K562 (cell line): Measurements from ENCODE around the gene RILP. TPM values are rescaled to one million over a fixed set of nuclear protein-coding genes. Genes with fewer than 3 reads are reported as not detected.

ENCODE experiments used
- BCL6 ChIP-seq: fragments of 250-450 bp; sonication (Bioruptor Pico); IDR thresholded peaks from 2 replicates; pipeline ENCODE4 v1.4.0; 2020
- BCOR ChIP-seq: fragments of 450-650 bp; IDR thresholded peaks from 2 replicates; pipeline ENCODE4 v1.6.1; 2016
- CTCF ChIP-seq, 3 experiments: IDR thresholded peaks in 2 of 3; conservative IDR thresholded peaks in 1 of 3; 2 replicates each; pipeline ENCODE4 v1.5.1; 2011 to 2012; ENCODE audit warnings: low read length in 3 of 3, mild to moderate bottlenecking in 3 of 3, control low read depth in 2 of 3, improper control_type of control experiment in 1 of 3, inconsistent platforms in 1 of 3, low read depth in 1 of 3, mixed read lengths in 1 of 3, moderate library complexity in 1 of 3; ENCODE audit not compliant: insufficient read depth in 2 of 3
- ELF2 ChIP-seq: fragments of 250-450 bp; sonication (Bioruptor Pico); IDR thresholded peaks from 2 replicates; pipeline ENCODE4 v1.5.0; 2021; ENCODE audit warnings: mild to moderate bottlenecking
- HINFP ChIP-seq: fragments of 450-650 bp; conservative IDR thresholded peaks from 2 replicates; pipeline ENCODE4 v1.6.1; 2016; ENCODE audit warnings: missing genetic modification characterization, low read depth, mild to moderate bottlenecking, control low read depth, missing compliant biosample characterization
- HMBOX1 ChIP-seq: sonication (generic); IDR thresholded peaks from 2 replicates; pipeline ENCODE4 v1.6.1; 2016
- NRF1 ChIP-seq, 2 experiments: fragments of 450-650 bp; IDR thresholded peaks in 1 of 2; conservative IDR thresholded peaks in 1 of 2; 2 replicates each; pipeline ENCODE4 v1.6.1; 2014; ENCODE audit warnings: mild to moderate bottlenecking in 2 of 2
- RB1 ChIP-seq: fragments of 450-650 bp; IDR thresholded peaks from 2 replicates; pipeline ENCODE4 v1.6.1; 2017; ENCODE audit warnings: low read depth, mild to moderate bottlenecking
- RBFOX2 ChIP-seq: fragments of 200-400 bp; formaldehyde crosslinking; IDR thresholded peaks from 2 replicates; pipeline ENCODE4 v1.6.1; 2017; ENCODE audit warnings: low read depth, mild to moderate bottlenecking, low read length, moderate library complexity
- RBM22 ChIP-seq: fragments of 200-400 bp; formaldehyde crosslinking; IDR thresholded peaks from 2 replicates; pipeline ENCODE4 v1.6.1; 2018; ENCODE audit warnings: low read length, low read depth; ENCODE audit not compliant: poor library complexity, severe bottlenecking
- SAFB ChIP-seq: fragments of 200-400 bp; formaldehyde crosslinking; IDR thresholded peaks from 2 replicates; pipeline ENCODE4 v1.6.1; 2017; ENCODE audit warnings: low read depth, low read length, borderline replicate concordance
- SMARCA5 ChIP-seq: fragments of 450-650 bp; IDR thresholded peaks from 2 replicates; pipeline ENCODE4 v1.6.1; 2016
- STAT6 ChIP-seq: sonication (generic); formaldehyde crosslinking; IDR thresholded peaks from 2 replicates; pipeline ENCODE4 v1.8.1; 2023; ENCODE audit warnings: mild to moderate bottlenecking, missing genetic modification reagents
- ZBTB7A ChIP-seq: IDR thresholded peaks from 2 replicates; pipeline ENCODE4 v1.6.1; 2011; ENCODE audit warnings: low read depth, mild to moderate bottlenecking, low read length, moderate library complexity, borderline replicate concordance; ENCODE audit not compliant: control insufficient read depth
- ZNF324 ChIP-seq: fragments of 250-450 bp; sonication (Bioruptor Pico); IDR thresholded peaks from 2 replicates; pipeline ENCODE4 v1.4.0; 2020; ENCODE audit warnings: mild to moderate bottlenecking
- ZNF57 ChIP-seq: fragments of 450-650 bp; formaldehyde crosslinking; IDR thresholded peaks from 2 replicates; pipeline ENCODE4 v1.4.0; 2020; ENCODE audit warnings: mild to moderate bottlenecking, moderate library complexity
- polyA plus RNA-seq, 8 experiments: library from polyadenylated mRNA; depleted of rRNA in 4 of 8; stranded (reverse) in 5 of 8; unstranded in 3 of 8; fragments of >200 nt; fragmentation: Nextera tagmentation in 2 of 8; fragmentation: Illumina TruSeq in 1 of 8; extraction: Ambion mirVana in 2 of 8; extraction: Trizol in 1 of 8; gene quantifications; 2 replicates each; pipeline versions ENCODE4 v1.2.1 to v1.2.3, GENCODE V29; 2011 to 2014; ENCODE audit warnings: inconsistent platforms in 1 of 8, missing spikeins in 1 of 8
- total RNA-seq, 7 experiments: library from RNA; depleted of rRNA in 6 of 7; stranded (reverse); fragments of >200 nt in 6 of 7; fragmentation: Illumina TruSeq in 2 of 7; extraction: Trizol in 2 of 7; gene quantifications; 2 replicates each; pipeline versions ENCODE4 v1.2.1 to v1.2.3, GENCODE V29; 2011 to 2021; ENCODE audit warnings: low replicate concordance in 1 of 7

Gene RILP
- total and polyA plus RNA-seq, 9 of the 15 experiments (the other 6 are each of a cell fraction or from before 2014, with no cell fraction given): 0.75 to 54.9 (median 27.8) TPM

GRCh38 chr17:1648173-1648962 lies 1.3 kb downstream of the RILP start (continued):
- TF ChIP-seq SAFB (peak; percentile 59; the same call in 1 of the 2 replicates), BCL6 (CRISPR knock-in tag) (no peak), ZNF324 (CRISPR knock-in tag) (no peak), NRF1 (conservative IDR thresholded peaks at IDR 0.05 in 1 of 2, IDR thresholded peaks at IDR 0.05 in 1 of 2) (peak; percentile 61 to 67), HINFP (tag) (no peak), CTCF (IDR thresholded peaks at IDR 0.05 in 2 of 3, conservative IDR thresholded peaks at IDR 0.05 in 1 of 3; ENCODE audit: insufficient read depth in 2 of 3, low read depth in 1 of 3, low read length in 3 of 3) (peak in 1 of 3 experiments; percentile 41; a peak in 2 of 6 replicates), RB1 (peak; percentile 82), RBFOX2 (no peak), SMARCA5 (no peak), RBM22 (peak; percentile 40), ZBTB7A (0 out of 2 replicates have a peak, but pooled peaks have one; percentile 21), ELF2 (no peak), BCOR (no peak), STAT6 (CRISPR knock-in tag) (no peak), ZNF57 (no peak), HMBOX1 (no peak)
